Nephron (organoid): ENCODE results near the gene PRIMPOL.

ENCODE experiments used
- H3K27ac Mint-ChIP-seq, 3 experiments: 2 replicates each; pipeline ENCODE4 v1.8.0; 2020; ENCODE audit warnings: mixed read lengths in 3 of 3, mild to moderate bottlenecking in 2 of 3, moderate library complexity in 1 of 3
- H3K27me3 Mint-ChIP-seq: 2 replicates; pipeline ENCODE4 v1.8.0; 2021; ENCODE audit warnings: low read depth, mild to moderate bottlenecking, moderate library complexity, mixed read lengths
- H3K36me3 Mint-ChIP-seq: 2 replicates; pipeline ENCODE4 v1.8.0; 2020; ENCODE audit warnings: low read depth, mixed read lengths
- H3K4me1 Mint-ChIP-seq: 2 replicates; pipeline ENCODE4 v1.8.0; 2020; ENCODE audit warnings: mixed read lengths
- H3K4me3 Mint-ChIP-seq, 3 experiments: 2 replicates each; pipeline ENCODE4 v1.8.0; 2020; ENCODE audit warnings: mild to moderate bottlenecking in 3 of 3, mixed read lengths in 3 of 3, moderate library complexity in 2 of 3
- H3K9me3 Mint-ChIP-seq: 2 replicates; pipeline ENCODE4 v1.8.0; 2020; ENCODE audit warnings: mixed read lengths
- CTCF ChIP-seq, 3 experiments: fragments of 200-600 bp; sonication (generic); IDR thresholded peaks; one replicate each; pipeline ENCODE4 v1.5.0; 2021; ENCODE audit warnings: antibody characterized with exemption in 3 of 3; ENCODE audit not compliant: unreplicated experiment in 3 of 3

The PRIMPOL gene

GRCh38 chr4:184684491-184685189, 35.1 kb downstream of the PRIMPOL start:
- Mint-ChIP-seq H3K36me3 (peaks cover 29% of the 10 kb centered on the region), H3K4me3 (no peak overlapping the region), H3K27ac (no peak overlapping the region), H3K4me1 (no peaks in the 10 kb centered on the region), H3K9me3 (no peaks in the 10 kb centered on the region), H3K27me3 (no peaks in the 10 kb centered on the region)
- TF ChIP-seq CTCF (IDR thresholded peaks at IDR 0.05; ENCODE audit: unreplicated experiment in 3 of 3) = no peak

DNA sequence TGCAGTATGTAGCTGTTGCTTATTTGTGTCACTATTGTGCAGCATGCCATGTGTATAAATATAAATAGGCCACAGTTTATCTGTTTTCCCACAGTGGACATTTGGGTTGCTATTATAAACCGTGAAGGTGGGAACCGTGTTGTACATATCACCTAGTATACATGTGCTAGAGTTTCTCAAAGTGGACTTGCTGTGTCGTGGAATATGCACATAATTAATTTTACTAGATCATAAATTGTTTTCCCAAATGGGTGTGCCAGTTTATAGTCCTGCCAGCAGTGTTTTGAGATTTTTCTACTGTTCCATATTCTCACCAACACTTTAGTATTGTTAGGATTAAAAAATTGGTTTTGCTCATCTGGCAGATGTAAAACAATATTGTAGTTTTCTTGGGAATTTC, 38.5 kb downstream of the PRIMPOL start:
- no peaks in the 10 kb centered on the region for H3K4me1 Mint-ChIP-seq
- no peaks in the 10 kb centered on the region for H3K9me3 Mint-ChIP-seq
- no peaks in the 10 kb centered on the region for H3K27me3 Mint-ChIP-seq
- peak overlapping the region in 1 of 3 experiments; percentile 66 for H3K27ac Mint-ChIP-seq
- H3K36me3 Mint-ChIP-seq = peaks cover 35% of the 10 kb centered on the region
- TF ChIP-seq CTCF (IDR thresholded peaks at IDR 0.05; ENCODE audit: unreplicated experiment in 3 of 3) = no peak
- H3K4me3 Mint-ChIP-seq = no peak overlapping the region

DNA sequence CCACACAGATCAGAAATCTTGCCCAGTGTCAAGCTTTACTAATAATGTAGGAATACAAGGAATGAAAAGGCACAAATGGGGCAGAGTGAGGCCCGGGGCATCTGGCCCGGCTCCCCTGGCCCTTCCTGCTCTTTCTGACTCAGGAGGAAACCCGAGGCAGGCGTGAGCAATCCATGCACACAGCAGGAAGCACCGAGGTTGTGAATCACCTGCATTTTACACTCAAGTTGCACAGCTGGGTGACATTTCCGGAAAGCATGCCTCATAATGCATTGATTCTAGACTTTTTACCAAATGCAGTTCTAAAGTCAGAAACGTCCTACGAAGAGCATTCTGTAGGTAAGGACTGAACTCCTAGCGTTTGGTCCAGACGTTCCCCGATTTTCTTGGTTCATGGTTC, 38.9 kb downstream of the PRIMPOL start:
- TF ChIP-seq CTCF (IDR thresholded peaks at IDR 0.05; ENCODE audit: unreplicated experiment in 3 of 3) = no peak
- no peak overlapping the region for H3K4me3 Mint-ChIP-seq
- H3K27ac Mint-ChIP-seq = peak overlapping the region in 2 of 3 experiments; percentile 28 to 66
- H3K9me3 Mint-ChIP-seq = no peaks in the 10 kb centered on the region
- no peaks in the 10 kb centered on the region for H3K4me1 Mint-ChIP-seq
- no peaks in the 10 kb centered on the region for H3K27me3 Mint-ChIP-seq
- peaks cover 39% of the 10 kb centered on the region for H3K36me3 Mint-ChIP-seq

GRCh38 chr4:184689681-184690080, 40.1 kb downstream of the PRIMPOL start:
- Mint-ChIP-seq H3K27ac (no peak overlapping the region), H3K4me1 (no peaks in the 10 kb centered on the region), H3K27me3 (no peaks in the 10 kb centered on the region)

DNA sequence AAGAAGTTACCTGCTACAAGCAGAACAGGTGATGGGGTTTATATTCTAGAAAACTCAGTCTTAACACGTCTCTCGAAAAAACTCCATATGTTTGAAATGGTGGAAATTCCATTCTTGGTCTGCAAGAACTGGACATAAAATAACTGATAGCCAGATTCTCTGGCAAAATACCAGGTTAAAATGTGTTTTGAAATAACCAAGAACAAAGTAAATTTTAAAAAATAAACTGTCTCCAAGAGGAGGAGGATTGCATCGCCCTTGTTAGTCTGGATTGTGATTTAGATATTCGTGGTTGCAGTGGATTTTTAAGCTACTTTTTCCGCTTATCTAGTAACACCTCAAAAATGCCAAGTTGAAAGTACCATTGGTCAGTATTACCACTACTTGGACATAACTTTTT, 43.5 kb downstream of the PRIMPOL start:
- Mint-ChIP-seq H3K36me3 (peaks cover 53% of the 10 kb centered on the region), H3K9me3 (no peaks in the 10 kb centered on the region), H3K27me3 (no peaks in the 10 kb centered on the region), H3K4me3 (no peak overlapping the region), H3K4me1 (peaks cover 5% of the 10 kb centered on the region), H3K27ac (no peak overlapping the region)
- TF ChIP-seq CTCF (IDR thresholded peaks at IDR 0.05; ENCODE audit: unreplicated experiment in 3 of 3) = no peak

More at GRCh38 chr4:184689681-184690080, 40.1 kb downstream of the PRIMPOL start:
- TF ChIP-seq CTCF (IDR thresholded peaks at IDR 0.05; ENCODE audit: unreplicated experiment in 3 of 3) = no peak
- no peak overlapping the region for H3K4me3 Mint-ChIP-seq
- peaks cover 49% of the 10 kb centered on the region for H3K36me3 Mint-ChIP-seq
- H3K9me3 Mint-ChIP-seq = no peaks in the 10 kb centered on the region

DNA sequence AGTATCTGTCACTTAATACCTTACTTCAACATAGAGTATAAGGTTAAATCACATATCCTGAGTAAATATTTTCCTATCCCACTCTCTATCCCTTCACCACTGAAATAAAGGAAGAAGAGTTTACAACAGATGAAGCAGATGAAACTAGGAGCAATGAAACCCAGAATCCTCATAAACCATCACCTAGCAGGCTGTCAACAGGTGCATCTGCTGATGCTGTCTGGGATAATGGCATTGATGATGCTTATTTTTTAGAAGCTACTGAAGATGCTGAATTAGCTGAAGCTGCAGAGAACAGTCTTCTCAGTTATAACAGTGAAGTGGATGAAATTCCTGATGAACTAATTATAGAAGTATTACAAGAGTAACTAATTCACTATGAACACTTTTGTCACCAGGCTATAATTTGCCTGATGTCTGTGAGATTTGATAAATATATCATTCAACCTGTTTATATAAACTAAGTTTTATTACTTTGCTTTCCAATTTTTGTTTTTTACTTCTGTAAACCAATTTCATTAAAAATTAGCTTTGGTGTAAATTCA, 44.9 kb downstream of the PRIMPOL start:
- no peak overlapping the region for H3K27ac Mint-ChIP-seq
- H3K4me3 Mint-ChIP-seq = no peak overlapping the region
- no peak for TF ChIP-seq CTCF (IDR thresholded peaks at IDR 0.05; ENCODE audit: unreplicated experiment in 3 of 3)
- no peaks in the 10 kb centered on the region for H3K27me3 Mint-ChIP-seq
- H3K9me3 Mint-ChIP-seq = no peaks in the 10 kb centered on the region
- peaks cover 5% of the 10 kb centered on the region for H3K4me1 Mint-ChIP-seq
- peaks cover 53% of the 10 kb centered on the region for H3K36me3 Mint-ChIP-seq
